LNCAP (cell line): ENCODE measurements around the gene G3BP2.
A peak's percentile ranks its signal among the peaks of the same experiment; 100 is the strongest.

Experiments used
- TF ChIP-seq, protein P1 (sequence below): fragments of 450-650 bp; IDR thresholded peaks from 2 replicates; pipeline ENCODE4 v1.5.1; 2017; ENCODE audit warnings: mild to moderate bottlenecking

Gene G3BP2

GRCh38 chr4:75660491-75660890, 12.7 kb downstream of the G3BP2 start:
- TF ChIP-seq, protein P1, sequence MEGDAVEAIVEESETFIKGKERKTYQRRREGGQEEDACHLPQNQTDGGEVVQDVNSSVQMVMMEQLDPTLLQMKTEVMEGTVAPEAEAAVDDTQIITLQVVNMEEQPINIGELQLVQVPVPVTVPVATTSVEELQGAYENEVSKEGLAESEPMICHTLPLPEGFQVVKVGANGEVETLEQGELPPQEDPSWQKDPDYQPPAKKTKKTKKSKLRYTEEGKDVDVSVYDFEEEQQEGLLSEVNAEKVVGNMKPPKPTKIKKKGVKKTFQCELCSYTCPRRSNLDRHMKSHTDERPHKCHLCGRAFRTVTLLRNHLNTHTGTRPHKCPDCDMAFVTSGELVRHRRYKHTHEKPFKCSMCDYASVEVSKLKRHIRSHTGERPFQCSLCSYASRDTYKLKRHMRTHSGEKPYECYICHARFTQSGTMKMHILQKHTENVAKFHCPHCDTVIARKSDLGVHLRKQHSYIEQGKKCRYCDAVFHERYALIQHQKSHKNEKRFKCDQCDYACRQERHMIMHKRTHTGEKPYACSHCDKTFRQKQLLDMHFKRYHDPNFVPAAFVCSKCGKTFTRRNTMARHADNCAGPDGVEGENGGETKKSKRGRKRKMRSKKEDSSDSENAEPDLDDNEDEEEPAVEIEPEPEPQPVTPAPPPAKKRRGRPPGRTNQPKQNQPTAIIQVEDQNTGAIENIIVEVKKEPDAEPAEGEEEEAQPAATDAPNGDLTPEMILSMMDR, result no peak

GRCh38 chr4:75659512-75660031, 13.6 kb downstream of the G3BP2 start:
- TF ChIP-seq, protein P1, result no peak

DNA sequence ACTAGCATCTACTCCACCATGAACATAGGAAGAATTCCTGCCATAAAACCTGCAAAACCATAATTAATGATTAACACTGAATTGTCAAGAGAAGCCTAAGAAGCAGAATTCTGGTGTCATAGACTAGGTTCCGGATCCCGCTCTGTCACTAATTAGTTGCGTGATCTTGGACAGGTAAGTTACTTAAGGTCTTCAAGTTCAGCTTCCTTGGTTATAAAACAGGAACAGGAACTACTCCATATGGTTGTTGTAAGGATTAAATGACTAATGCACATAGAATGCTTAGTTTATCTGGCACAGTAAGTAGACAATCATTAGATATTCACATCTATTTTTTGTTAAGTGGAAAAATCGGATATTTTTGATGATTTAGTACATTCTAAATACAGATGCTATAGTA, 14.3 kb downstream of the G3BP2 start:
- TF ChIP-seq, protein P1, result no peak

GRCh38 chr4:75655562-75655961, 17.6 kb downstream of the G3BP2 start:
- TF ChIP-seq, protein P1, result no peak

GRCh38 chr4:75654905-75655304, 18.3 kb downstream of the G3BP2 start:
- TF ChIP-seq, protein P1, result no peak

- TF ChIP-seq, protein P1, result peak; percentile 59
These were observed 19.2 kb downstream of the G3BP2 start for GRCh38 chr4:75653845-75654503.

- TF ChIP-seq, protein P1, result no peak
These were observed 29.1 kb downstream of the G3BP2 start for GRCh38 chr4:75644095-75644494.

- TF ChIP-seq, protein P1, result no peak
These were observed 29.6 kb downstream of the G3BP2 start for GRCh38 chr4:75643651-75644050.
